Lung (tissue), 12 donors: ENCODE data around the gene PTPN21. TPM values are rescaled to one million over a fixed set of nuclear protein-coding genes. Genes with fewer than 3 reads are reported as not detected.

Experiments
- ATAC-seq: fragments of 200-7000 bp; cut with Tn5 transposase; one replicate; pipeline ENCODE4 v1.9.1; 2020; ENCODE audit warnings: moderate number of reproducible peaks; ENCODE audit not compliant: insufficient read depth, low FRiP score
- DNase-seq, 3 donors: peaks; one replicate each; pipeline ENCODE4 v3.0.0-alpha.2; 2013 to 2017
- H3K27ac ChIP-seq, 2 donors: one replicate each; pipeline ENCODE4 v1.5.1; 2013; ENCODE audit warnings: mild to moderate bottlenecking in 2 of 2, moderate library complexity in 2 of 2, control low read depth in 1 of 2, inconsistent platforms in 1 of 2, low read depth in 1 of 2, low read length in 1 of 2
- H3K27me3 ChIP-seq, 3 donors: one replicate each; pipeline ENCODE4 v1.5.1; 2013; ENCODE audit warnings: low read length in 2 of 3; ENCODE audit not compliant: control insufficient read depth in 3 of 3, insufficient read depth in 3 of 3
- H3K36me3 ChIP-seq, 4 donors: one replicate each; pipeline ENCODE4 v1.5.1; 2013; ENCODE audit warnings: low read length in 4 of 4, mild to moderate bottlenecking in 1 of 4, moderate library complexity in 1 of 4; ENCODE audit not compliant: control insufficient read depth in 4 of 4, insufficient read depth in 4 of 4
- H3K4me1 ChIP-seq, 5 donors: one replicate each; pipeline ENCODE4 v1.5.1; 2013; ENCODE audit warnings: low read length in 5 of 5, mild to moderate bottlenecking in 2 of 5, moderate library complexity in 1 of 5; ENCODE audit not compliant: control insufficient read depth in 5 of 5, insufficient read depth in 5 of 5
- H3K4me3 ChIP-seq: one replicate; pipeline ENCODE4 v1.5.1; 2013; ENCODE audit warnings: mild to moderate bottlenecking, control low read depth, moderate library complexity
- H3K9ac ChIP-seq, 2 donors: one replicate each; pipeline ENCODE4 v1.5.1; 2013; ENCODE audit warnings: low read length in 2 of 2, control low read depth in 1 of 2; ENCODE audit not compliant: insufficient read depth in 1 of 2
- H3K9me3 ChIP-seq, 4 donors: one replicate each; pipeline ENCODE4 v1.5.1; 2013; ENCODE audit warnings: low read length in 3 of 4, mild to moderate bottlenecking in 1 of 4, moderate library complexity in 1 of 4; ENCODE audit not compliant: control insufficient read depth in 4 of 4, insufficient read depth in 3 of 4
- WGBS, 2 donors: extraction: QIAGEN DNeasy Blood & Tissue Kit; methylation state at CpG; one replicate each; pipeline ENCODE4 v1.1.7; 2013; 5-methylcytosine and 5-hydroxymethylcytosine counted together
- polyA plus RNA-seq, 2 donors: library from polyadenylated mRNA; stranded (reverse); fragments of 200-250 nt; gene quantifications; one replicate each; pipeline ENCODE4 v1.2.1, GENCODE V29; 2013
- total RNA-seq, 2 donors: library from RNA; depleted of rRNA in 1 of 2; stranded (reverse); fragments of >200 nt in 1 of 2; gene quantifications; one replicate each; pipeline ENCODE4 v1.2.1, GENCODE V29; 2014 to 2021
- TF ChIP-seq, protein P1 (sequence below): IDR thresholded peaks from 2 replicates; pipeline ENCODE4 v1.5.1; 2012; ENCODE audit warnings: mild to moderate bottlenecking; ENCODE audit errors: control extremely low read depth, extremely low read depth
- donor health status: control.
- donor health status: control.
- donor health status: Bipolar disorder and iron deficiency.
- donor health status: healthy.
- donor health status: DM: yes; HTN: yes; CAD: no.

Gene PTPN21
- total and polyA plus RNA-seq, 4 donors = 8.2 to 39.3 (median 20.2) TPM

DNA sequence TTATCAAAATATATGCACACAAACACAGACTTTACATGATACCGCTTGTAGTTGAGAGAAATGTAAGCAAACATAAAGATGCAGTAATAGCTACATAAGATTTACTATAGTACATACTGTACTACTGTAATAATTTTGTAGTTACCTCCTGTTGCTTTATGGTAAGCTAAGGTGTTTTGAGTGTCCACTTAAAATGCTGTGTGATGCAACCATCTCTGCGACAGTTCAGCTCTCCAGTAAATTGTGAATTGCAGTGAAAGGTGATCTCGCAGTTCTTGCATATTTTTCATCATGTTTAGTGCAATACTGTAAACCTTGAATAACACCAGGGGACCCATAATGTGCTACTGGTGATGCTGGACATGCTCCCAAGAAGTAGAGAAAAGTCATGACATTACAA, 29.6 kb upstream of the PTPN21 start:
- no peaks in the 10 kb centered on the region for H3K4me1 ChIP-seq
- no peak for DNase-seq
- H3K4me3 ChIP-seq = no peak overlapping the region
- peaks cover 6 to 41% (median 23%) of the 10 kb centered on the region in 4 donors for H3K36me3 ChIP-seq
- TF ChIP-seq, protein P1, sequence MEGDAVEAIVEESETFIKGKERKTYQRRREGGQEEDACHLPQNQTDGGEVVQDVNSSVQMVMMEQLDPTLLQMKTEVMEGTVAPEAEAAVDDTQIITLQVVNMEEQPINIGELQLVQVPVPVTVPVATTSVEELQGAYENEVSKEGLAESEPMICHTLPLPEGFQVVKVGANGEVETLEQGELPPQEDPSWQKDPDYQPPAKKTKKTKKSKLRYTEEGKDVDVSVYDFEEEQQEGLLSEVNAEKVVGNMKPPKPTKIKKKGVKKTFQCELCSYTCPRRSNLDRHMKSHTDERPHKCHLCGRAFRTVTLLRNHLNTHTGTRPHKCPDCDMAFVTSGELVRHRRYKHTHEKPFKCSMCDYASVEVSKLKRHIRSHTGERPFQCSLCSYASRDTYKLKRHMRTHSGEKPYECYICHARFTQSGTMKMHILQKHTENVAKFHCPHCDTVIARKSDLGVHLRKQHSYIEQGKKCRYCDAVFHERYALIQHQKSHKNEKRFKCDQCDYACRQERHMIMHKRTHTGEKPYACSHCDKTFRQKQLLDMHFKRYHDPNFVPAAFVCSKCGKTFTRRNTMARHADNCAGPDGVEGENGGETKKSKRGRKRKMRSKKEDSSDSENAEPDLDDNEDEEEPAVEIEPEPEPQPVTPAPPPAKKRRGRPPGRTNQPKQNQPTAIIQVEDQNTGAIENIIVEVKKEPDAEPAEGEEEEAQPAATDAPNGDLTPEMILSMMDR = no peak
- H3K9ac ChIP-seq = no peak overlapping the region
- no peak for ATAC-seq
- no peak overlapping the region for H3K27ac ChIP-seq
- no peaks in the 10 kb centered on the region for H3K9me3 ChIP-seq
- H3K27me3 ChIP-seq = no peaks in the 10 kb centered on the region
- 81 to 90% methylated on average over 3 of the region's 3 CpGs for WGBS, 2 donors

DNA sequence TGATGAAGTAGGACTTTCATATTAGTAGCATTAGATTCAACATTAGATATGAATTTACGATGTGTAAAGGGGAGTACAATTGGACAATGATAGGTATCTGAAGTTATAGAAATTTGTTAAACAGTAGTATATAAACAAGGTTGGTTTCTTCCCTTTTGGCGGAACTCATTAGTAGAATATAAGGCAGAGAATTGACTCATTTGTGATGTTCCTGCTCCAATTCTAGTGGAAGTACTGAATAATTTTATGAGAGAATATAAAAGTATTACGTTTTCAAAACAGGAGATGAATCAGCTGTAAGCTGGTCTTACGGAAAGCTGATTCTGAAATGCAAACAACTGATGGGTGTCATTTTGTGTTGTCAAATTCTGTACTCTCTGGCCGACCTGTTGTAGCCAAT, 21.4 kb upstream of the PTPN21 start:
- Histone ChIP-seq H3K27me3 (no peaks in the 10 kb centered on the region), H3K4me1 (no peaks in the 10 kb centered on the region), H3K36me3 (peaks cover 30 to 69% (median 39%) of the 10 kb centered on the region in 4 donors), H3K9me3 (no peaks in the 10 kb centered on the region), H3K27ac (no peak overlapping the region), H3K9ac (no peak overlapping the region), H3K4me3 (no peak overlapping the region)
- TF ChIP-seq, protein P1 = no peak
- no peak for ATAC-seq
- DNase-seq = no peak
- WGBS, 2 donors = 95 to 98% methylated on average over 5 of the region's 5 CpGs

GRCh38 chr14:88572117-88572516, 17.3 kb upstream of the PTPN21 start:
- no peak overlapping the region for H3K9ac ChIP-seq
- H3K36me3 ChIP-seq = peaks cover 26 to 71% (median 48%) of the 10 kb centered on the region in 4 donors
- no peaks in the 10 kb centered on the region for H3K27me3 ChIP-seq
- no peak overlapping the region for H3K27ac ChIP-seq
- DNase-seq (no peak), ATAC-seq (no peak)
- H3K9me3 ChIP-seq = no peaks in the 10 kb centered on the region
- WGBS, 2 donors = 97 to 99% methylated on average over 4 of the region's 4 CpGs
- TF ChIP-seq, protein P1 = no peak
- no peak overlapping the region for H3K4me3 ChIP-seq
- H3K4me1 ChIP-seq = no peaks in the 10 kb centered on the region

- no peak for DNase-seq
- Histone ChIP-seq H3K9ac (no peak overlapping the region), H3K4me3 (no peak overlapping the region), H3K9me3 (no peaks in the 10 kb centered on the region), H3K27me3 (no peaks in the 10 kb centered on the region), H3K27ac (no peak overlapping the region), H3K4me1 (peaks cover 0 to 13% (median 0%) of the 10 kb centered on the region in 5 donors), H3K36me3 (peaks cover 14 to 43% (median 33%) of the 10 kb centered on the region in 4 donors)
- 56 to 62% methylated on average over 3 of the region's 3 CpGs for WGBS, 2 donors
- no peak for ATAC-seq
- TF ChIP-seq, protein P1 = no peak
Measured at GRCh38 chr14:88568196-88568595, 13.4 kb upstream of the PTPN21 start.
